ENCODE results near the gene MRRF.
"Not testable (repeated sequence)": the region's sequence is repeated elsewhere in the genome, so short reads cannot be mapped to it uniquely, and the experiment has no call there.

- not testable (repeated sequence) for TF ChIP-seq CTCF, POLR2A (IDR thresholded peaks at IDR 0.05)
These were observed 98.4 kb downstream of the MRRF start for GRCh38 chr9:122363131-122363530.
